ENCODE data around the gene DDX51.

DDX51 gene

GRCh38 chr12:132189378-132190011, 45.4 kb upstream of the DDX51 start:
- peak; percentile 73 for DNase-seq
- H2BK5ac ChIP-seq (ENCODE audit: low read length), result no peak overlapping the region
- peak overlapping the region; percentile 45 for H3K4me3 ChIP-seq (ENCODE audit: low read length)
- peak overlapping the region; percentile 78 for H3K9ac ChIP-seq (ENCODE audit: low read length)
- H3K23ac ChIP-seq (ENCODE audit: low read length), result peak overlapping the region; percentile 100
- no peak overlapping the region for H3K27ac ChIP-seq (ENCODE audit: low read depth, low read length)
- H3K79me1 ChIP-seq (ENCODE audit: low read length), result no peaks in the 10 kb centered on the region
- H3K4me2 ChIP-seq (ENCODE audit: low read length), result peak overlapping the region; percentile 93
- H3K79me2 ChIP-seq (ENCODE audit: control insufficient read depth, insufficient read depth, low read length), result no peaks in the 10 kb centered on the region
- H3K4ac ChIP-seq (ENCODE audit: low read depth, low read length), result no peak overlapping the region
- no peak overlapping the region for H4K8ac ChIP-seq (ENCODE audit: low read depth, low read length)
- no peaks in the 10 kb centered on the region for H3K4me1 ChIP-seq (ENCODE audit: control insufficient read depth, low read depth, low read length)
- H3K27me3 ChIP-seq (ENCODE audit: insufficient read depth, low read length, poor library complexity), result no peaks in the 10 kb centered on the region
- no peak overlapping the region for H4K5ac ChIP-seq (ENCODE audit: low read length)
- H2AK5ac ChIP-seq (ENCODE audit: low read length), result no peak overlapping the region
- no peak overlapping the region for H3K18ac ChIP-seq (ENCODE audit: low read length)
- H3K36me3 ChIP-seq (ENCODE audit: control insufficient read depth, insufficient read depth, low read length), result no peaks in the 10 kb centered on the region
- WGBS (ENCODE audit: extremely low coverage, insufficient coverage, low lambda C conversion rate), result no CpG with 5 or more reads among the region's 69 CpGs
- peak overlapping the region; percentile 89 for H3K56ac ChIP-seq (ENCODE audit: low read length)
- no peak overlapping the region for H2BK15ac ChIP-seq (replicated peaks; ENCODE audit: low read depth)
- H2BK120ac ChIP-seq (ENCODE audit: low read depth, low read length), result no peak overlapping the region

GRCh38 chr12:132188916-132189325, 44.8 kb upstream of the DDX51 start:
- Histone ChIP-seq H4K8ac (ENCODE audit: low read depth, low read length) (no peak overlapping the region), H3K18ac (ENCODE audit: low read length) (no peak overlapping the region), H3K4me2 (ENCODE audit: low read length) (peak overlapping the region; percentile 93), H3K27ac (ENCODE audit: low read depth, low read length) (no peak overlapping the region), H3K4me1 (ENCODE audit: control insufficient read depth, low read depth, low read length) (no peaks in the 10 kb centered on the region), H2BK5ac (ENCODE audit: low read length) (no peak overlapping the region), H3K4me3 (ENCODE audit: low read length) (peak overlapping the region; percentile 45), H3K23ac (ENCODE audit: low read length) (no peak overlapping the region), H2AK5ac (ENCODE audit: low read length) (no peak overlapping the region), H2BK15ac (replicated peaks; ENCODE audit: low read depth) (no peak overlapping the region), H3K4ac (ENCODE audit: low read depth, low read length) (no peak overlapping the region), H3K79me1 (ENCODE audit: low read length) (no peaks in the 10 kb centered on the region), H2BK120ac (ENCODE audit: low read depth, low read length) (no peak overlapping the region), H4K5ac (ENCODE audit: low read length) (no peak overlapping the region), H3K9ac (ENCODE audit: low read length) (peak overlapping the region; percentile 78), H3K56ac (ENCODE audit: low read length) (peak overlapping the region; percentile 89), H3K36me3 (ENCODE audit: control insufficient read depth, insufficient read depth, low read length) (no peaks in the 10 kb centered on the region), H3K27me3 (ENCODE audit: insufficient read depth, low read length, poor library complexity) (no peaks in the 10 kb centered on the region), H3K79me2 (ENCODE audit: control insufficient read depth, insufficient read depth, low read length) (no peaks in the 10 kb centered on the region)
- DNase-seq, result no peak
- WGBS (ENCODE audit: extremely low coverage, insufficient coverage, low lambda C conversion rate), result no CpG with 5 or more reads among the region's 20 CpGs

- H2BK5ac ChIP-seq (ENCODE audit: low read length), result no peak overlapping the region
- H2BK120ac ChIP-seq (ENCODE audit: low read depth, low read length), result no peak overlapping the region
- no peak overlapping the region for H3K27ac ChIP-seq (ENCODE audit: low read depth, low read length)
- no peak overlapping the region for H3K23ac ChIP-seq (ENCODE audit: low read length)
- H4K5ac ChIP-seq (ENCODE audit: low read length), result no peak overlapping the region
- H3K4me2 ChIP-seq (ENCODE audit: low read length), result no peak overlapping the region
- H2BK15ac ChIP-seq (replicated peaks; ENCODE audit: low read depth), result no peak overlapping the region
- H3K27me3 ChIP-seq (ENCODE audit: insufficient read depth, low read length, poor library complexity), result no peaks in the 10 kb centered on the region
- no peak overlapping the region for H2AK5ac ChIP-seq (ENCODE audit: low read length)
- H3K9ac ChIP-seq (ENCODE audit: low read length), result no peak overlapping the region
- H3K4me1 ChIP-seq (ENCODE audit: control insufficient read depth, low read depth, low read length), result no peaks in the 10 kb centered on the region
- H3K79me2 ChIP-seq (ENCODE audit: control insufficient read depth, insufficient read depth, low read length), result no peaks in the 10 kb centered on the region
- H3K79me1 ChIP-seq (ENCODE audit: low read length), result no peaks in the 10 kb centered on the region
- H3K56ac ChIP-seq (ENCODE audit: low read length), result no peak overlapping the region
- WGBS (ENCODE audit: extremely low coverage, insufficient coverage, low lambda C conversion rate), result no CpG with 5 or more reads among the region's 21 CpGs
- no peak overlapping the region for H3K4me3 ChIP-seq (ENCODE audit: low read length)
- no peaks in the 10 kb centered on the region for H3K36me3 ChIP-seq (ENCODE audit: control insufficient read depth, insufficient read depth, low read length)
- H3K18ac ChIP-seq (ENCODE audit: low read length), result no peak overlapping the region
- peak; percentile 31 for DNase-seq
- no peak overlapping the region for H4K8ac ChIP-seq (ENCODE audit: low read depth, low read length)
- H3K4ac ChIP-seq (ENCODE audit: low read depth, low read length), result no peak overlapping the region
Observed at GRCh38 chr12:132188451-132188901, 44.4 kb upstream of the DDX51 start.

GRCh38 chr12:132187646-132188450, 43.7 kb upstream of the DDX51 start:
- Histone ChIP-seq H2BK15ac (replicated peaks; ENCODE audit: low read depth) (no peak overlapping the region), H3K79me1 (ENCODE audit: low read length) (no peaks in the 10 kb centered on the region), H3K23ac (ENCODE audit: low read length) (no peak overlapping the region), H3K18ac (ENCODE audit: low read length) (no peak overlapping the region), H3K9ac (ENCODE audit: low read length) (no peak overlapping the region), H3K27me3 (ENCODE audit: insufficient read depth, low read length, poor library complexity) (no peaks in the 10 kb centered on the region), H3K27ac (ENCODE audit: low read depth, low read length) (no peak overlapping the region), H3K56ac (ENCODE audit: low read length) (no peak overlapping the region), H2BK5ac (ENCODE audit: low read length) (no peak overlapping the region), H3K36me3 (ENCODE audit: control insufficient read depth, insufficient read depth, low read length) (no peaks in the 10 kb centered on the region), H3K4me2 (ENCODE audit: low read length) (no peak overlapping the region), H3K4me1 (ENCODE audit: control insufficient read depth, low read depth, low read length) (no peaks in the 10 kb centered on the region), H4K5ac (ENCODE audit: low read length) (no peak overlapping the region), H2BK120ac (ENCODE audit: low read depth, low read length) (no peak overlapping the region), H2AK5ac (ENCODE audit: low read length) (no peak overlapping the region), H3K4ac (ENCODE audit: low read depth, low read length) (no peak overlapping the region), H4K8ac (ENCODE audit: low read depth, low read length) (no peak overlapping the region), H3K4me3 (ENCODE audit: low read length) (no peak overlapping the region), H3K79me2 (ENCODE audit: control insufficient read depth, insufficient read depth, low read length) (no peaks in the 10 kb centered on the region)
- no peak for DNase-seq
- WGBS (ENCODE audit: extremely low coverage, insufficient coverage, low lambda C conversion rate), result no CpG with 5 or more reads among the region's 35 CpGs

- Histone ChIP-seq H3K27ac (ENCODE audit: low read depth, low read length) (no peak overlapping the region), H3K4me3 (ENCODE audit: low read length) (no peak overlapping the region), H3K9ac (ENCODE audit: low read length) (no peak overlapping the region), H3K18ac (ENCODE audit: low read length) (no peak overlapping the region), H3K36me3 (ENCODE audit: control insufficient read depth, insufficient read depth, low read length) (no peaks in the 10 kb centered on the region), H4K5ac (ENCODE audit: low read length) (no peak overlapping the region), H3K4me1 (ENCODE audit: control insufficient read depth, low read depth, low read length) (no peaks in the 10 kb centered on the region), H2AK5ac (ENCODE audit: low read length) (no peak overlapping the region), H3K79me1 (ENCODE audit: low read length) (no peaks in the 10 kb centered on the region), H3K79me2 (ENCODE audit: control insufficient read depth, insufficient read depth, low read length) (no peaks in the 10 kb centered on the region), H3K4me2 (ENCODE audit: low read length) (no peak overlapping the region), H2BK5ac (ENCODE audit: low read length) (no peak overlapping the region), H4K8ac (ENCODE audit: low read depth, low read length) (no peak overlapping the region), H3K23ac (ENCODE audit: low read length) (no peak overlapping the region), H3K4ac (ENCODE audit: low read depth, low read length) (no peak overlapping the region), H2BK15ac (replicated peaks; ENCODE audit: low read depth) (no peak overlapping the region), H3K27me3 (ENCODE audit: insufficient read depth, low read length, poor library complexity) (no peaks in the 10 kb centered on the region), H2BK120ac (ENCODE audit: low read depth, low read length) (no peak overlapping the region), H3K56ac (ENCODE audit: low read length) (no peak overlapping the region)
- WGBS (ENCODE audit: extremely low coverage, insufficient coverage, low lambda C conversion rate), result no CpG with 5 or more reads among the region's 39 CpGs
- no peak for DNase-seq
Observed at GRCh38 chr12:132186857-132187620, 42.9 kb upstream of the DDX51 start.

All from mesendoderm (in vitro differentiated cells).